ENCODE data around the gene SMR3A. TPM values are rescaled to one million over a fixed set of nuclear protein-coding genes. Genes with fewer than 3 reads are reported as not detected.

SMR3A gene
- total and polyA plus RNA-seq, 2 experiments from 2014 or later = not detected

DNA sequence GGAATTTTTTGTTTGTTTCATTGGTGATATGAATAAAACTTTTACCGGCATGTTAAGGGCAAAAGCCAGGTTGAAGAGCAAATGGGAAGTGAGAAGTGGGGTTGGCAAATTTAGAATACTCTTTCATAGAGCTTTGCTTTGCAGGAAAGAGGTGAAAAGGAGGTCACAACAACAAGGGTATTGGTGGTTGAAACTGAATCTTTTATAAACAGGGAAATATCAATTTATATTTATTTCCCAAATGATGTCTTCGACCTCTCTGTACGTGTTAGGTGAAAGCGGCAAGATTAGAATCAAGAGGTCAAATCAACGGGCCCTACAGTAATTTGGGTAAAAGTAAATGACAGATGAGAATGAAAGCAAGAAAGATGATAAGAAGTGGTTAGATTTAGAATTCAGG, 3.4 kb downstream of the SMR3A start:
- Histone ChIP-seq H3K27me3 (replicated peaks; ENCODE audit: insufficient read depth) (no peaks in the 10 kb centered on the region), H3K9me3 (ENCODE audit: low read depth) (no peaks in the 10 kb centered on the region), H3F3A (ENCODE audit: insufficient read depth) (no peaks in the 10 kb centered on the region), H3K79me2 (ENCODE audit: insufficient read depth) (no peaks in the 10 kb centered on the region), H3K36me3 (ENCODE audit: low read depth) (no peaks in the 10 kb centered on the region), H3K9me2 (ENCODE audit: insufficient read depth) (no peaks in the 10 kb centered on the region), H3K4me2 (ENCODE audit: unreplicated experiment) (no peak overlapping the region), H3K4me1 (ENCODE audit: insufficient read depth) (no peaks in the 10 kb centered on the region), H3K27ac (no peak overlapping the region), H3K9ac (no peak overlapping the region), H4K20me1 (ENCODE audit: insufficient read depth) (no peaks in the 10 kb centered on the region), H2AFZ (no peak overlapping the region), H3K4me3 (no peak overlapping the region)
- in situ Hi-C loops (cut with MboI) = no loop called here
- DNase-seq = no peak
- whole genome bisulfite sequencing, 2 experiments (ENCODE audit: low coverage in 1 of 2, low lambda C conversion rate in 2 of 2, missing lambda C conversion rate in 2 of 2) = 33 to 45% methylated on average over 5 of the region's 5 CpGs
- no peak for TF ChIP-seq EZH2phosphoT487 (IDR thresholded peaks at IDR 0.05; ENCODE audit: insufficient read depth, low read depth)
- TF ChIP-seq EZH2 (IDR thresholded peaks at IDR 0.05; ENCODE audit: insufficient read depth, poor library complexity, severe bottlenecking) = no peak

DNA sequence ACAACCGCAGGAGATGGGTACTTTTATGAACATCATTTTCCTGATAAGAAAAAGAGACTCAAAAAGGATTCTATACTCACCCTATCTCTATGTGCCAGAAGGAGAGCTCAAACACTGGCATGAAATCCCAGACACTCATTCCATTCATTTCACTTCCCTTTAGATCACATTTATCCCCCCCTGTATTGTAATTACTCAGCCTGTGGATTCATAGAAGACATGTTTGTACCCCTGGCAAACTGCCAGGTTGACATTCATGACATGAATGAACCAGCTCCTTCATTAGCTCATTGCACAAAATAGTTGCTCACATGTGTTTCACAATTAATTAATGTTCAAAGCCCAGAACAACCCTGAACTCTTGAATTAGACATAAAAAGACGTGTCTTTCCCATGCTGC, 4.9 kb downstream of the SMR3A start:
- Histone ChIP-seq H3K4me2 (ENCODE audit: unreplicated experiment) (no peak overlapping the region), H3K9me3 (ENCODE audit: low read depth) (no peaks in the 10 kb centered on the region), H3K9ac (no peak overlapping the region), H3K79me2 (ENCODE audit: insufficient read depth) (no peaks in the 10 kb centered on the region), H3K27ac (no peak overlapping the region), H3K27me3 (replicated peaks; ENCODE audit: insufficient read depth) (no peaks in the 10 kb centered on the region), H3K4me3 (no peak overlapping the region), H3F3A (ENCODE audit: insufficient read depth) (no peaks in the 10 kb centered on the region), H3K4me1 (ENCODE audit: insufficient read depth) (no peaks in the 10 kb centered on the region), H4K20me1 (ENCODE audit: insufficient read depth) (no peaks in the 10 kb centered on the region), H3K9me2 (ENCODE audit: insufficient read depth) (no peaks in the 10 kb centered on the region), H3K36me3 (ENCODE audit: low read depth) (no peaks in the 10 kb centered on the region), H2AFZ (no peak overlapping the region)
- in situ Hi-C loops (cut with MboI) = no loop called here
- TF ChIP-seq EZH2 (IDR thresholded peaks at IDR 0.05; ENCODE audit: insufficient read depth, poor library complexity, severe bottlenecking) (no peak), EZH2phosphoT487 (IDR thresholded peaks at IDR 0.05; ENCODE audit: insufficient read depth, low read depth) (no peak)
- WGBS, 2 experiments (ENCODE audit: low coverage in 1 of 2, low lambda C conversion rate in 2 of 2, missing lambda C conversion rate in 2 of 2) = 1 to 4% methylated on average over 2 of the region's 2 CpGs
- DNase-seq = no peak

DNA sequence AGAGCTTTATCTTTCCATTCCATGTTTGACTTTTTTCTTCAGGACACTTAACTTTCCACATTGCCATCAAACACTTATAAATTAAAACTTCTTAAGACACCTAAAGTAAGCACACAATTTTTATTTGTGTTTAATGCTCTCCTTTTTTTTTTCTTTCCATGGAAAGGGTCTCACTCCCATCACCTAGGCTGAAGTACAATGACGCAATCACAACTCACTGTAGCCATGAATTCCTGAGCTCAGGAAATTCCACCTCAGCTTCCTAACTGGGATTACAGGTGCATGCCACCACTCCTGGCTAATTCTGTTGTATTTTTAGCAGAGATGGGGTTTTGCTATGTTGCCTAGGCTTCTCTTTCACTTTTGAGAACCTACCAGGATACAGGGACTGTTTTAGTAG, 7.3 kb downstream of the SMR3A start:
- no peaks in the 10 kb centered on the region for H3K79me2 ChIP-seq (ENCODE audit: insufficient read depth)
- no peaks in the 10 kb centered on the region for H3F3A ChIP-seq (ENCODE audit: insufficient read depth)
- no peak for DNase-seq
- WGBS, 2 experiments (ENCODE audit: low coverage in 1 of 2, low lambda C conversion rate in 2 of 2, missing lambda C conversion rate in 2 of 2) = 43 to 63% methylated on average over 1 of the region's 1 CpG
- no peaks in the 10 kb centered on the region for H4K20me1 ChIP-seq (ENCODE audit: insufficient read depth)
- H3K9ac ChIP-seq = no peak overlapping the region
- in situ Hi-C loops (cut with MboI) = no loop called here
- H3K27ac ChIP-seq = no peak overlapping the region
- TF ChIP-seq EZH2phosphoT487 (IDR thresholded peaks at IDR 0.05; ENCODE audit: insufficient read depth, low read depth) = no peak
- TF ChIP-seq EZH2 (IDR thresholded peaks at IDR 0.05; ENCODE audit: insufficient read depth, poor library complexity, severe bottlenecking) = no peak
- H2AFZ ChIP-seq = no peak overlapping the region
- H3K36me3 ChIP-seq (ENCODE audit: low read depth) = no peaks in the 10 kb centered on the region
- no peak overlapping the region for H3K4me3 ChIP-seq
- no peak overlapping the region for H3K4me2 ChIP-seq (ENCODE audit: unreplicated experiment)
- no peaks in the 10 kb centered on the region for H3K4me1 ChIP-seq (ENCODE audit: insufficient read depth)
- H3K9me2 ChIP-seq (ENCODE audit: insufficient read depth) = no peaks in the 10 kb centered on the region
- H3K9me3 ChIP-seq (ENCODE audit: low read depth) = no peaks in the 10 kb centered on the region
- no peaks in the 10 kb centered on the region for H3K27me3 ChIP-seq (replicated peaks; ENCODE audit: insufficient read depth)

DNA sequence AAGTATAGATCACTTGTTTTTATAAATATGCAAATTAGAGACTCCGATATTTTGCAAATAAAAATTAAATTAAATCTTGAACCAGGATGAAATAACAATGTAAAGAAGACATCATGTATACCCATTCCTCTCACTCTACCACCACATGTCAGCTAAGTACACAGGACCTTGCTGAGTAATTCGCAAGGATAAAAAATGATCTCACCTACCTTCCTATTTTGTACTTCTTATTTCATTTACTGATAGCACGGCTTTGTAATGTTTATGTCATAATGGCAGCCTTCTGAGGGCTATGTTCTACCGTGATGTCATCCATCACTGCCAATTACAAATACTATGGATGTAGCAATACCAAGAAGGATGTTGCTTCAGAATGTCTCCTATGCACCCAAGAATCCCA, 11.4 kb downstream of the SMR3A start:
- no peaks in the 10 kb centered on the region for H3K36me3 ChIP-seq (ENCODE audit: low read depth)
- H3K27ac ChIP-seq = no peak overlapping the region
- no peak overlapping the region for H3K4me3 ChIP-seq
- H3K9ac ChIP-seq = no peak overlapping the region
- H3K9me3 ChIP-seq (ENCODE audit: low read depth) = no peaks in the 10 kb centered on the region
- no peaks in the 10 kb centered on the region for H3K27me3 ChIP-seq (replicated peaks; ENCODE audit: insufficient read depth)
- H3F3A ChIP-seq (ENCODE audit: insufficient read depth) = no peaks in the 10 kb centered on the region
- H4K20me1 ChIP-seq (ENCODE audit: insufficient read depth) = no peaks in the 10 kb centered on the region
- no peak for TF ChIP-seq EZH2phosphoT487 (IDR thresholded peaks at IDR 0.05; ENCODE audit: insufficient read depth, low read depth)
- no peak for TF ChIP-seq EZH2 (IDR thresholded peaks at IDR 0.05; ENCODE audit: insufficient read depth, poor library complexity, severe bottlenecking)
- in situ Hi-C loops (cut with MboI) = no loop called here
- H3K4me1 ChIP-seq (ENCODE audit: insufficient read depth) = no peaks in the 10 kb centered on the region
- H3K9me2 ChIP-seq (ENCODE audit: insufficient read depth) = no peaks in the 10 kb centered on the region
- 23 to 28% methylated on average over 4 of the region's 4 CpGs for WGBS, 2 experiments (ENCODE audit: low coverage in 1 of 2, low lambda C conversion rate in 2 of 2, missing lambda C conversion rate in 2 of 2)
- no peak for DNase-seq
- no peaks in the 10 kb centered on the region for H3K79me2 ChIP-seq (ENCODE audit: insufficient read depth)
- no peak overlapping the region for H2AFZ ChIP-seq
- no peak overlapping the region for H3K4me2 ChIP-seq (ENCODE audit: unreplicated experiment)

DNA sequence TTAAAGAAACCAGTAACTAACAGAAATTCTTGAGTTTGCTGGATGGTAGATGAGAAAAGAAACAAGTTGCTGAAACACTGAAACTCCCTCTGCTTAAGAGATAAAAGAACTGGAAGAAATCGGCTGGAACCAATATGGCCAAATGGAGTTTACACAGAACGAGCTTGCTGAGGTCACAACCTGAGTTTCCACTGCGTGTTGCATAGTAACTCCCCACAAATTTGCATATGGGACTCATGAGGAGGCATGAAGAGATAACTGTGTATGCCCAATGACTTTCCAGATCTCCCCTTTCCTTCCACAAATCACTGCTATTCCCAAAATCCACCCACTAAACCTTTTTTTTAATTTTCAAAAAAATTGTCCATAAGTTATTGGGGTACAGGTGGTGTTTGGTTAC, 12.2 kb downstream of the SMR3A start:
- TF ChIP-seq EZH2 (IDR thresholded peaks at IDR 0.05; ENCODE audit: insufficient read depth, poor library complexity, severe bottlenecking) (no peak), EZH2phosphoT487 (IDR thresholded peaks at IDR 0.05; ENCODE audit: insufficient read depth, low read depth) (no peak)
- Histone ChIP-seq H3K9me2 (ENCODE audit: insufficient read depth) (no peaks in the 10 kb centered on the region), H3K36me3 (ENCODE audit: low read depth) (no peaks in the 10 kb centered on the region), H4K20me1 (ENCODE audit: insufficient read depth) (no peaks in the 10 kb centered on the region), H3K4me3 (no peak overlapping the region), H3F3A (ENCODE audit: insufficient read depth) (no peaks in the 10 kb centered on the region), H3K9me3 (ENCODE audit: low read depth) (no peaks in the 10 kb centered on the region), H3K79me2 (ENCODE audit: insufficient read depth) (no peaks in the 10 kb centered on the region), H3K4me2 (ENCODE audit: unreplicated experiment) (no peak overlapping the region), H2AFZ (no peak overlapping the region), H3K27ac (no peak overlapping the region), H3K9ac (no peak overlapping the region), H3K4me1 (ENCODE audit: insufficient read depth) (no peaks in the 10 kb centered on the region), H3K27me3 (replicated peaks; ENCODE audit: insufficient read depth) (no peaks in the 10 kb centered on the region)
- 8 to 11% methylated on average over 3 of the region's 3 CpGs for WGBS, 2 experiments (ENCODE audit: low coverage in 1 of 2, low lambda C conversion rate in 2 of 2, missing lambda C conversion rate in 2 of 2)
- in situ Hi-C loops (cut with MboI) = no loop called here
- DNase-seq = no peak
